Gastroesophageal sphincter (tissue), 3 donors: ENCODE measurements around the gene RAET1G.
"Not testable (repeated sequence)": the region's sequence is repeated elsewhere in the genome, so short reads cannot be mapped to it uniquely, and the experiment has no call there.

ENCODE experiments used
- CTCF ChIP-seq, 4 experiments: fragments of 200-600 bp in 2 of 4; fragments of 450-650 bp in 2 of 4; sonication (generic) in 1 of 4; IDR thresholded peaks; one replicate each; pipeline ENCODE4 v1.5.1; 2017 to 2019; ENCODE audit warnings: antibody characterized with exemption in 4 of 4, mild to moderate bottlenecking in 2 of 4, moderate library complexity in 2 of 4
- EP300 ChIP-seq: sonication (generic); formaldehyde crosslinking; IDR thresholded peaks from one replicate; pipeline ENCODE4 v1.6.1; 2017; ENCODE audit warnings: antibody characterized with exemption, mild to moderate bottlenecking
- POLR2A ChIP-seq, 2 donors: fragments of 450-650 bp; IDR thresholded peaks; one replicate each; pipeline ENCODE4 v1.6.1; 2017; ENCODE audit warnings: antibody characterized with exemption in 2 of 2, mild to moderate bottlenecking in 2 of 2, moderate library complexity in 1 of 2
- POLR2AphosphoS5 ChIP-seq: sonication (generic); formaldehyde crosslinking; IDR thresholded peaks from one replicate; pipeline ENCODE4 v1.6.1; 2017; ENCODE audit warnings: antibody characterized with exemption

GRCh38 chr6:149953390-149953789, 30.5 kb upstream of the RAET1G start:
- TF ChIP-seq CTCF (IDR thresholded peaks at IDR 0.05); POLR2AphosphoS5; POLR2A (IDR thresholded peaks at IDR 0.05); EP300: not testable (repeated sequence)
